GM18519 (cell line): ENCODE data around the gene USP31.
"Not testable (repeated sequence)": the region's sequence is repeated elsewhere in the genome, so short reads cannot be mapped to it uniquely, and the experiment has no call there.

ENCODE experiments used
- ATAC-seq: cut with Tn5 transposase; IDR thresholded peaks from one replicate; pipeline ENCODE4 v1.9.1; 2021; ENCODE audit warnings: mild to moderate bottlenecking, moderate library complexity; ENCODE audit not compliant: unreplicated experiment, low FRiP score

USP31 gene

GRCh38 chr16:23160574-23160973 lies 11.3 kb upstream of the USP31 start:
- ATAC-seq = no peak

GRCh38 chr16:23160082-23160481 lies 10.8 kb upstream of the USP31 start:
- no peak for ATAC-seq

DNA sequence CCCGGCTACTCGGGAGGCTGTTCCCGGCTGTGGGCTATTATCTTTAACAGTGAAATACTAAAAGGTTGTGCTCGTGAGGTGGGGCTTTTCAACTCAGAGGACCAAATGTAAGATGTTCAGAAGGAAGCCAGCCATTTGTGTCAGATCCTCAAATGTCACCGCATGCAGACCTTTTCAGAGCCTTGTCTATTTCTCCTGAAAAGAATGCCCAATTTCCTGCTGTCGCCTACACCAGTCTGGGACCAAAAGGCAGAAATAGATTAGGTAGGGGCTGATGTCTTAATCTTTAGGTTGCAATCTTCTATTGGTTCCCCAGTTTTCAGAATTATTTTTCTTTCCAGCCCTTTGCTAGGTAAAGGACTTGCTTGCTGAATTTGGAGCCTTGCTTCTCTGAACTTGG lies 8.9 kb upstream of the USP31 start:
- ATAC-seq = no peak

DNA sequence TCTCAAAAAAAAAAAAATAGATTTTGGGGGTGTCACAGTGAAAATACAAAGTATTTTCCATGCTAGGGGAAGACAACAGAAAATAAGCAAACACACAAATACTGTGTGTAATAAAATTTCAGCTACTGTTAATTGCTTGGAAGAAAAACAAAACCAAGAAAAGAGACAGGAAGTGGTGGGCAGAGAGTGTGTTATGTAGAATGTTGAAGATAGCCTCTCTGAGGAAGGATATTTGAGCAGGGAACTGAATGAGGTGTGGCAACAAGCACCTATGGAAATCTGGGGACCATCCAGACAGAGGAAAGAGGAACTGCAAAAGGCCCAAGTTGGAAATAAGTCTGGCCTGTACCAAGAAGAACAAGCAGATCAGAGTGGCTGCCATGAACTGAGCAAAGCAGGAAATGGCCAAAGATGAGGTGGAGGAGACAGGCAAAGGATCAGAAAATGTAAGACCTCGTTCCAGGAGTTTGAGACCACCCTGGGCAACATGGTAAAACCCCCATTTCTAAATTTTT lies 7.8 kb upstream of the USP31 start:
- no peak for ATAC-seq

DNA sequence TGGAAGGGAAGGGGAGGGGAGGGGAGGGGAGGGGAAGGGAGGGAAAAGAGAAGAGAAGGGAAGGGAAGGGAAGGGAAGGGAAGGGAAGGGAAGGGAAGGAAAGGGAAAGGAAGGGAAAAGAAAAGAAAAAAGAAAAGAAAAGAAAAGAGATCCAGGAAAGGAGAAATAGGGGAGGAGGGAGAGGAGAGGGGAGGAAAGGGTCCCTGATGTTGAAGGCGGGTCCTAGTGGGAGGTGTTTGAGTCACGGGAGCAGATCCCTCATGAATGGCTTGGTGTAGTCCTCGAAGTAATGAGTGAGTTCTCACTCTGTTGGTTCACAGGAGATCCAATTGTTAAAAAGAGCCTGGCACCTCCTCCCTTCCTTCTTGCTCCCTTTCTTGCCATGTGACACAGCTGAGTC lies 6.9 kb upstream of the USP31 start:
- no peak for ATAC-seq

DNA sequence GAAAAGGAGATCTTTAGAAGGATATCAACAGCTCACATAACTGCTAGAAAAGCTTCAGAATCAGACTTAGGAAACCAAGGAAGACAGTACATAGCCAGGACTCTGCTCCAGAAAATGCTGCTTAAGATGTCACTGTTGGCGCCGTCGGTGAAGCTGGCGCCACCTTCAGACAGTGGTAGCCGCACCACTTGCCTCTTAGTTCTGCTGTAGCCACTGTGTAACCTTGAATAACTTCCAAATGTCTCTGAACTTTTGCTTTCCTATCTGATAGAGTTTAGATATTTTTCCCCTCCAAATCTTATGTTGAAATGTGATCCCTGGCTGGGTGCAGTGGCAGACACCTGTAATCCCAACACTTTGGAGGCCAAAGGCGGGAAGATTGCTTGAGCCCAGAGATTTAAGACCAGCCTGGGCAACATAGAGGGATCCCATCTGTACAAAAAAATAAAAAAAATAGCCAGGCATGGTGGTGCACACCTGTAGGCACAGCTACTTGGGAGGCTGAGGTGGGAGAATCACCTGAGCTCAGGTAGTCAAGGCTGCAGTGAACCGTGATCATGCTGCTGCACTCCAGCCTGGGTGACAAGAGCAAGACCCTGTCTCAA lies 6.3 kb upstream of the USP31 start:
- no peak for ATAC-seq

DNA sequence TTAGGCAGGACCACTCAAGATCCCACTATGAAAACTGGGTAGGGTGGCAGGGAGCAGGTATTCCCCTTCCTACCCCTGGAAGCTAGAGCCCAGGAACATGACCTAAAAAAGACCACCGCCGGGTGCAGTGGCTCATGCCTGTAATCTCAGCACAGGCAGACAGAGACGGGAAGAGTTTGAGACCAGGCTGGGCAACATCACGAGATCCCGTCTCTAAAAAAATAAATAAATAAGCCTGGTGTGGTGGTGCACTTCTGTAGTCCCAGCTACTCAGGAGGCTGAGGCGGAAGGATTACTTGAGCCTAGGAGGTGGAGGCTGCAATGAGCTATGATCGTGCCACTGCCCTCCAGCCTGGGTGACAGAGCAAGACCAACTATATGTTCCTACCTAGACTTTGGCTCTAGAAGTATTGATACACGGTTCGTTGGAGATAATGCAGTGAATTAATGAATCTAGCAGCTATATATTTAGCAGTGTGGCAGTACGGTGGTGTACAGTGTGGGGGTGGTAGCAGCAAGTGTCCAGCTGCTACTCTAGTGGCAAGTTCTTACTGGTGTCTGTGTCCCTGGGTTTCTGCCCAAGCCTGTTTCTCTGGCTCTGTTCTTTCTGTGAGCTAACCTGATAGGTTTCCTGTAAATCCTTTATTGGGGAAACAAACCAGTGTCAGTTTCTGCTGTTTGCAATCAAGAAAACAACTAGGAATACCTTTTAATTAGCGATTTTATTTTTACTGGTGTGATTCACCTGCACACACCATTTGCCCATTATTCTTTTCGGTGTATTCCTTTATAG lies 3.3 kb upstream of the USP31 start:
- ATAC-seq = no peak

DNA sequence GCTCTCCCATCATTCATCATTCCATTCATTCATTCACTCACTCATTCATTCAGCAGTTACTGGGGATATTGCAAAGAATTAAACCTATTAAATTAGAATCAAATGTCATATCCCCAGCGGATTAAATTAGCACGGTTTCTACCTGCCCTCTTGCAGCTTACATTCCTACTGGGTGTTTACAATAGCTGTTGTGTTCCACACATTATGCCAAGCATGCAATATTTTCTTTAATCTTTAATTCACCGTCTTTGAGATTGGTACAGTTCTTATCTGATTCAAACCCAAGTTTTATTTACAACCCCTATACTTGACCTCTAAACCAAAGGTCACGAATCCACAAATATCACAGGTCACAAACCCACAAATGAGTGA lies 727 bp upstream of the USP31 start:
- no peak for ATAC-seq

DNA sequence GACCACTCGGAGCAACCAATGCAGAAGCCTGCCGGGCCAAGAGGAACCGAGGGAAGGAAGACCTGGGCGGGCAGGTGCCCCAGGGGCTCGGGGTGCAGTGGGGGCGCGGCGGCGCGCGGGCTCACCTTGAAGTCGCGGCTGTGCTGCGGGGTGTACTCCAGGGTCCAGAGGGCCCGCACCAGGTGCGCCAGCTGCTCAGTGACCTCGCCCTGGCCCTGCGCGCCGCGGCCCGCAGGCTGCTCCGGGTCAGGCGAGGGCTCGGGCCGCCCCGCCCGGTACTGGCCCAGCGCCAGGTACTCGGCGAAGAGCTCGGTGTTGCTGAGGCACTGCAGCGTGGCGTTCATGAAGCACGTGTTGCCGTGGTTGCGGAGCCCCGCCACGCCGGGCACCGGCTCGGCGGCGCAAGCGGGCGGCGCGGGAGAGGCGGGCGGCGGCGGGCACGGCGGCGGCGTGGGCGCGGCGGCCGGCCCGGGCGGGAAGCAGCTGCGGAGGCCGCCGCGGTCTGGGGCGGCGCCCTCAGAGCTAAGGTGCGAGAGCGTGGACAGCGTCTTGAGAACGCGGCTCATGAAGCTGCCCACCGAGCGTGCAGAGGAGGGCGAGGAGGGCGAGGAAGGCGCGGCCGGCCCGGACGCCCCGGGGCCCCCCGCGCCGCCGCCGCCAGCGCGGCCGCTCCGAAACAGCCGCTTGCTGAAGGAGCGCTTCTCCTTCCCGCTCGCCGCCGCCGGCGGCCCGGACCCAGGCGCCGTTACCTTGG lies 562 bp downstream of the USP31 start:
- peak; percentile 23 for ATAC-seq

- no peak for ATAC-seq
Observed at GRCh38 chr16:23148166-23148512, 1.1 kb downstream of the USP31 start.

- ATAC-seq = no peak
Observed at GRCh38 chr16:23147666-23148065, 1.6 kb downstream of the USP31 start.

- ATAC-seq = no peak
Observed at GRCh38 chr16:23146877-23147601, 2.2 kb downstream of the USP31 start.

GRCh38 chr16:23145608-23146007 lies 3.6 kb downstream of the USP31 start:
- ATAC-seq = no peak

- no peak for ATAC-seq
Observed at GRCh38 chr16:23145186-23145585, 4.1 kb downstream of the USP31 start.

- not testable (repeated sequence) for ATAC-seq
Observed at GRCh38 chr16:23144393-23144792, 4.9 kb downstream of the USP31 start.

- ATAC-seq = no peak
Observed at GRCh38 chr16:23143391-23143790, 5.9 kb downstream of the USP31 start.

DNA sequence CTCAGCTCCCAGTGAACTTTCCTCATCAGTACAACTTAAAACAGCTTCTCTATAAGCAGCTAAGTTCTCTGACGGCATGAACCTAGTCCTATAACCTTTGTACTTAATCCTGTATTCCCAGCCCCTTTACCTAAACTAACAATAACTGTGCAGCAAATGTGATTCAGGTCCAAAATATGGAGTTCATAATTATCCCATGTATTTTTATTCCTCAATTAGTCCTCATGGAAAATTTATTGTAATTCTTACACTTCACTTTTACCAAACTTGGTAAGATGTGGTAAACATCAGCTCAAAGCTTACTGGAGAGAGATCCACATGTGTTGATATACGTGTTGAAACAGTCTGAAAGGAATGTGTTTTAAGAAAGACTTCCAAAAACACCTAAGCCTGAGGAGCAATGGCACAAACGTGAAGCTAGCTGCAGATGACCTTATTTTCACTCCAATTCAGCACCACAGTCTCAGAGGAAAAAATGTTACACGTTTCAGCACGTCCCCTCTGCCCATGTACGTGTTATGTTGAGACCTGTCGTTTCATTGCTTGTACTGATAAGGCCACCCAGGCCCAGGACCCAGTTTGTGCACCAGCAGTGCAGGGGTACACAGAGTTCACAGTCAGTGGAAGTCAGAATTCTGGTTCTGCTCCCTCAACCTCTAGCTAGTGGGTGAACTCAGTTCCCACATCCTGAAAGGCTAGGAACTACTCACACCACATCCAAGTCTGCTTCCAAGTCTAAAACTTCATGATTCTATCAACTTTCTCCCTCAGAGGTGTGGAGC lies 7.1 kb downstream of the USP31 start:
- no peak for ATAC-seq

DNA sequence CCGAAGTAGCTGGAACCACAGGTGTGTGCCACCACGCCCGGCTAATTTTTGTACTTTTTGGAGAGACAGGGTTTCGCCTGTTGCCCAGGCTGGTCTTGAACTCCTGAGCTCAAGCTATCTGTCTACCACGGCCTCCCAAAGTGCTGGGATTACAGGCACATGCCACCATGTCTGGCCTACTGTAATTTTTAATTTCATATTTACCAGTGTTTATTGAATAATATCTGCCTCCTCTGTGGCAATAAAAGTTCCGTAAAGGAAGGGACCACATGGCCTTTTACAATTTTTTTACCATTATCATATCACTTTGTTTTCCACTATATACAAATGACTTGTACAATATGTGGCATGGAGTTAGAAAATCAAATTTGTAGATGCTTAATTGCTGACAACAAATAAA lies 7.8 kb downstream of the USP31 start:
- ATAC-seq = no peak

GRCh38 chr16:23141033-23141432 lies 8.2 kb downstream of the USP31 start:
- no peak for ATAC-seq

DNA sequence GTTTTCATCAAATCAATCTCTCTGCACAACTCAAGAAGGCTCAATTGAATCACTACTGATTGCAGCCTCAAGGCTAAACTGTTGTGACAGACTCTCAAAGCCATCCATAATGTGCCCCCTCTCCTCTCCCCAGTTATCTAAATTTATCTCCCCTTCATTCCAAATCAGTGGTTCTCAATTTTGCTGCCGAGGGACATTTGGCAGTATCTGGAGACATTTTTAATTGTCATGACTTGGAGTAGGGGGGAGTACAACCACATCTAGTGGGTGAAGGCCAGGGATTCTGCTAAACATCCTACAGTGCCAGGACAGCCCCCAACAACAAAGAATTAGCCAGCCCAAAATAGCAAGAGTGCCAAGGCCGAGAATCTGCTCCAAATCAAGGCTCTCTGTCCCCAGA lies 9.1 kb downstream of the USP31 start:
- ATAC-seq = no peak
